Uterus (tissue), 2 donors: ENCODE results near the gene CYS1.
"Not testable (repeated sequence)": the region's sequence is repeated elsewhere in the genome, so short reads cannot be mapped to it uniquely, and the experiment has no call there.

Experiments used
- CTCF ChIP-seq, 4 experiments: fragments of 200-600 bp in 2 of 4; fragments of 450-650 bp in 2 of 4; sonication (generic) in 2 of 4; IDR thresholded peaks; one replicate each; pipeline ENCODE4 v1.5.1; 2016 to 2019; ENCODE audit warnings: antibody characterized with exemption in 4 of 4, mild to moderate bottlenecking in 2 of 4, moderate library complexity in 1 of 4
- POLR2A ChIP-seq, 2 donors: fragments of 450-650 bp; IDR thresholded peaks; one replicate each; pipeline ENCODE4 v1.6.1; 2016; ENCODE audit warnings: antibody characterized with exemption in 2 of 2, mild to moderate bottlenecking in 1 of 2, moderate library complexity in 1 of 2

- not testable (repeated sequence) for TF ChIP-seq POLR2A, CTCF (IDR thresholded peaks at IDR 0.05)
These were observed 68.4 kb downstream of the CYS1 start for GRCh38 chr2:10011606-10012325.
